Small intestine (tissue), 16 donors: Measurements from ENCODE around the gene KRT14. TPM values are rescaled to one million over a fixed set of nuclear protein-coding genes. Genes with fewer than 3 reads are reported as not detected.

ENCODE experiments used
- DNase-seq, 2 donors: peaks; one replicate each; pipeline versions ENCODE4 v3.0.0 to v3.0.0-alpha.2; 2013
- FAIRE-seq: peaks from 2 replicates; lab custom pipeline; 2012; peaks lifted over from hg19 to GRCh38; lab: Jason Lieb, UNC
- H3K27ac ChIP-seq, 3 donors: one replicate each; pipeline ENCODE4 v1.5.1; 2013; ENCODE audit warnings: low read length in 2 of 3, mild to moderate bottlenecking in 2 of 3, control low read depth in 1 of 3, inconsistent platforms in 1 of 3, low read depth in 1 of 3, moderate library complexity in 1 of 3
- H3K27me3 ChIP-seq, 3 donors: one replicate each; pipeline ENCODE4 v1.6.1; 2013; ENCODE audit warnings: low read length in 3 of 3, inconsistent platforms in 1 of 3; ENCODE audit not compliant: control insufficient read depth in 3 of 3, insufficient read depth in 3 of 3
- H3K36me3 ChIP-seq, 3 donors: one replicate each; pipeline ENCODE4 v1.6.1; 2013; ENCODE audit warnings: low read length in 3 of 3, inconsistent platforms in 1 of 3, low read depth in 1 of 3, mild to moderate bottlenecking in 1 of 3, moderate library complexity in 1 of 3; ENCODE audit not compliant: control insufficient read depth in 3 of 3, insufficient read depth in 2 of 3
- H3K4me1 ChIP-seq, 3 donors: one replicate each; pipeline ENCODE4 v1.6.1; 2013; ENCODE audit warnings: low read length in 2 of 3, inconsistent platforms in 1 of 3, low read depth in 1 of 3, mild to moderate bottlenecking in 1 of 3, moderate library complexity in 1 of 3; ENCODE audit not compliant: control insufficient read depth in 3 of 3, insufficient read depth in 2 of 3
- H3K4me3 ChIP-seq, 3 donors: one replicate each; pipeline ENCODE4 v1.5.1; 2013; ENCODE audit warnings: low read length in 3 of 3, control low read depth in 1 of 3, inconsistent platforms in 1 of 3, low read depth in 1 of 3, mild to moderate bottlenecking in 1 of 3, moderate library complexity in 1 of 3
- H3K9me3 ChIP-seq, 2 donors: one replicate each; pipeline ENCODE4 v1.6.1; 2013; ENCODE audit warnings: low read depth in 1 of 2, low read length in 1 of 2; ENCODE audit not compliant: control insufficient read depth in 2 of 2, insufficient read depth in 1 of 2
- WGBS, 3 donors: extraction: QIAGEN DNeasy Blood & Tissue Kit; methylation state at CpG; one replicate each; pipeline ENCODE4 v1.1.7; 2013; 5-methylcytosine and 5-hydroxymethylcytosine counted together
- long read RNA-seq, 10 donors: transcript quantifications; one replicate each; lab custom pipeline, GENCODE V29; 2026
- polyA plus RNA-seq, 4 donors: library from polyadenylated mRNA; stranded (reverse) in 3 of 4; unstranded in 1 of 4; fragments of 200-250 nt in 3 of 4; fragments of 120-200 nt in 1 of 4; gene quantifications; one replicate each; pipeline versions ENCODE4 v1.2.1 to v1.2.3, GENCODE V29; 2013
- donor health status: healthy with polysubstance abuse.
- donor health status: control.
- donor health status: control.
- donor health status: Bipolar disorder and iron deficiency.
- donor health status: healthy.

Gene KRT14
- 1 to 10 TPM in 2 of 4 donors, under 1 TPM in 1, not detected in 1; 0.33 to 2.2 (median 1.1) TPM for polyA plus RNA-seq
- long read RNA-seq, donor 1, result 0 reads
- long read RNA-seq, donor 2, result 0 reads
- long read RNA-seq, donor 3, result 0 reads
- long read RNA-seq, donor 4, result 0 reads
- long read RNA-seq, donor 5, result 0 reads
- long read RNA-seq, donor 6, result 0 reads
- long read RNA-seq, donor 7, result 0 reads
- long read RNA-seq, donor 8, transcript KRT14-201 (8 exons, 1,662 nt), result major isoform, 11 of 11 reads
- long read RNA-seq, donor 8, partial matches to known transcripts, result 0 of 11 reads
- long read RNA-seq, donor 8, other reads (novel, unspliced or antisense), result 0 of 11 reads
- long read RNA-seq, donor 9, result 0 reads
- long read RNA-seq, donor 10, result 0 reads

DNA sequence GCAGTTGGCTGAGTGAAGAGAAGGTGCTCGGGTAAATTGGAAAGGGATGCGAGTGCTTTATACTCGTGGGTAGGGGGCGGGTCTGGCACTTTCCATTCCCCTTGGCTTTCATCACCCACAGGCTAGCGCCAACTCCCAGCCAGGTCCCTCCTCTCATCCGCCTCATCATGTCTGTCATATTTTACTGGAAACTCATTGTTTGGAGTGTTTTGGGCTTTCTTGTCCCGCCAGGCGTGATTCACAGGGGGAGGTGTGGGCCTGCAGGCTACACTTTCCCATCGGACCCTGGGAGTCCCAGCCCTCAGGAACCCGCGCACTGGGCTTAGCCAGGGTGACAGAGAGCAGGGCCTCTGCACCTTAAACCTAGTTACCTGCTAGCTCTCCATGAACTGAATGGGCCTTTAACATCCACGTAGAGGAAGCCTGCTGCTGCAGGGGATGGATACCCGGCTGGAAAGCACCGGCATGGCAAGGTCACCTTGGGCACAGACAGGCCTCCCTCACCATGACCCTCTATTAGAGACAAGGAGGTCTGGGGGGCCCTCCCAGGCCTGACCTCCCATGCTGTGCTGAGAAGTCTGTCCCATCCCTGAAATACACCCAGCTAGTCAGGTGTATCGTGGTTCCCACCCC, at the start of gene KRT14:
TSS of gene KRT14 (minus strand) at position 33 of the 633 bp plus-strand sequence. CDS start 61 bp downstream, outside the sequence.
- WGBS, 3 donors, result 83 to 88% (median 87%) methylated on average over 12 to 15 of the region's 15 CpGs
- Histone ChIP-seq H3K9me3 (no peaks in the 10 kb centered on the region), H3K4me3 (no peak within 1 kb of the TSS), H3K27ac (no peak within 1 kb of the TSS), H3K27me3 (no peaks in the 10 kb centered on the region), H3K4me1 (no peaks in the 10 kb centered on the region), H3K36me3 (no peaks in the 10 kb centered on the region)
- DNase-seq (no peak), FAIRE-seq (no peak)

DNA sequence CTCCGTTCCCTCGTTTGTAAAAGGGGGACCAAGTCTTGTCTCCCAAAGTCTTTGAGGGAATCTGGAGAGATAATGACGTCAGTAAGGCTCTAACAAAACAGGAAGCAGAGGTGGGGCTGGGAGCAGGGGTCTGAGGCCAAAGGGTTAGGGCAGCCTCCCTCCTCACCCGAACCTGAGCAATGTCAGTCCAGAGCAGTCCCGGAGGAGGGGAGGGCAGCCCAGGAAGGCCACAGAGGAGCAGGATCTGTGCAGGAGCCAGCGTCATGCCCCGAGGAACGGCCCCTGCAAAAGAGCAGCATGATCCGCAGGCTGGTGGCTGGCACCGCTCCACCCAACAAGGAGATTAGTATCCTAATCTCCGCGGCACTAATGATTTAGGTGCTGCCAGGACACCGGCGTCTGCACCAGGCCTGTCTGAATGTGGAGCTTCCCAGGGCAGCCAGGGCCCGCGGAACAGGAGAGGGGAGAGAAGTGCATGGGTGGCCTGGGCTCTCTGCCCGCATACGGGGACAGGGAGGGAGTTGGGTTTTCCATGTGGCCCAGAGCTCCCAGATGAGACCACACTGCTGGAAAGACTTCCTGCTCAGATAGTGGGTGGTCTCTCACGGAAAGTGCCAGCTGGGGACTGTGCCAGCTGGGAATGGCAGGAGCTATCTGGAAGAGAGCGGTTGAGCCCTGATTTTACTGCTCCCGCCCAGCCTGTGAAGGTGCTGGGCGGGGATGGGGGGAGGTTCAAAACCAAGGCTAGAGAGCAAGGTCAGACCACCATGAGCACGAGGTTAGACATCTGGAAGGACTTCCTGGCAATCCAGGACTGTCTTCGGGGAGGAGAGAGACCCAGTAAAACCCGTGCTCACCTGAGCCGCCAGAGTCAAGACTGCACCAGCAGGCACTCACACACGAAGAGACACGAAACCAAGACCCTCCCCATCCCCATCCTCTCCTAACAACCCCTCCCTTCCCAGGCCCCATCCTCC, 48.7 kb upstream of the KRT14 start:
- H3K27me3 ChIP-seq, result no peaks in the 10 kb centered on the region
- WGBS, 3 donors, result 9 to 35% (median 29%) methylated on average over 28 of the region's 28 CpGs
- peaks cover 0 to 5% (median 4%) of the 10 kb centered on the region in 3 donors for H3K4me1 ChIP-seq
- peak overlapping the region in 1 of 3 donors; percentile 64 for H3K27ac ChIP-seq
- H3K9me3 ChIP-seq, result no peaks in the 10 kb centered on the region
- no peaks in the 10 kb centered on the region for H3K36me3 ChIP-seq
- H3K4me3 ChIP-seq, result no peak overlapping the region
- FAIRE-seq (no peak), DNase-seq (peak; percentile 31 to 78)

DNA sequence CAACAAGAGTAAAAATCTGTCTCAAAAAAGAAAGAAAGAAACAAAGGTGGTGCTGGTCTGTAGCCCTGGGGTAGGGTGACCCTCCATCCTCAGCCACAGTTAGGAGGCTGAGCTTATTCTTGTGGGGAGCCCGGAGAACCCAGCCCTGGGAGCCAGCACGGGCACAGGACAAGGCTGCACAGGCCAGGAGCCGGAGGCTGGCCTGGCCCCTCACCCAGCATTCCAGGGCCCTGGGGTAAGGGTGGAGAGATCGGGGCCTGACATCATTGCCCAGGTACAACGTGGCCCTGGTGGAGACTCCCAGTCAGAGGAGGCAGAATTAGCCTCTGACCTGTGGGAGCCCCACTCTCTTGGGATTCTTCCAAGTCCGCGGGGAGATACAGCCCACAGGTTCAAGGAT, 47.9 kb upstream of the KRT14 start:
- Histone ChIP-seq H3K4me3 (no peak overlapping the region), H3K27me3 (no peaks in the 10 kb centered on the region), H3K27ac (peak overlapping the region in 1 of 3 donors; percentile 64), H3K36me3 (no peaks in the 10 kb centered on the region), H3K4me1 (peaks cover 0 to 5% (median 4%) of the 10 kb centered on the region in 3 donors), H3K9me3 (no peaks in the 10 kb centered on the region)
- 17 to 56% (median 43%) methylated on average over 7 of the region's 7 CpGs for WGBS, 3 donors
- no peak for FAIRE-seq
- peak in 1 of 2 donors; percentile 81 for DNase-seq

DNA sequence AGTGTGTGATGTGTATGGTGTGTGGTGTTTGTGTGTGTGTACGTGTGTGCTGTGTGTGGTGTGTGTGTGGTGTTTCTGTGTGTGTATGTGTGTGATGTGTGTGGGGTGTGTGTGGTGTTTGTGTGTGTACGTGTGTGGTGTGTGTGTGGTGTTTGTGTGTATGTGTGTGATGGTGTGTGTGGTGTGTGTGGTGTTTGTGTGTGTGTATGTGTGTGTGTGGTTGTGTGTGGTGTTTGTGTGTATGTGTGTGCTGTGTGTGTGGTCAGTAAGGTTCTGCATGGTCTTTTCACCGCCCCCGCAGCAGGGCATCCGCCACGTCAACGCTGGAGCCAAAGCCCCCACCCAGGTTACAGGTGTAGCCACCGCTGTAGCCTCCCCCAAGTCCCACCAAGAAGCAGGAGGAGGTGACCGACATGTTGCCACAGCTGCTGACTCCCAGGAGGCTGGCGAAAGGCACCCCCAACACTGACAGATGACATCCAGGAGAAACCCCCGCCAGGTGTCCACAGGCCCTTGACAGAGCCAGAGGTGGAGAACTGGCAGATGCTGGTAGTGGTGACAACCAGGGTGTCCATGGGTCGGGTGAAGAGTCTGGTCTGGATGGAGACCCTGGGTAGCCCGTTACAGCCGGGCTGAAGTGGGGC, 47.0 kb upstream of the KRT14 start:
- peaks cover 0 to 5% (median 4%) of the 10 kb centered on the region in 3 donors for H3K4me1 ChIP-seq
- no peak overlapping the region for H3K4me3 ChIP-seq
- 88 to 91% (median 90%) methylated on average over 10 to 14 of the region's 14 CpGs for WGBS, 3 donors
- no peak overlapping the region for H3K27ac ChIP-seq
- DNase-seq (no peak), FAIRE-seq (no peak)
- H3K36me3 ChIP-seq, result no peaks in the 10 kb centered on the region
- H3K9me3 ChIP-seq, result no peaks in the 10 kb centered on the region
- H3K27me3 ChIP-seq, result no peaks in the 10 kb centered on the region

DNA sequence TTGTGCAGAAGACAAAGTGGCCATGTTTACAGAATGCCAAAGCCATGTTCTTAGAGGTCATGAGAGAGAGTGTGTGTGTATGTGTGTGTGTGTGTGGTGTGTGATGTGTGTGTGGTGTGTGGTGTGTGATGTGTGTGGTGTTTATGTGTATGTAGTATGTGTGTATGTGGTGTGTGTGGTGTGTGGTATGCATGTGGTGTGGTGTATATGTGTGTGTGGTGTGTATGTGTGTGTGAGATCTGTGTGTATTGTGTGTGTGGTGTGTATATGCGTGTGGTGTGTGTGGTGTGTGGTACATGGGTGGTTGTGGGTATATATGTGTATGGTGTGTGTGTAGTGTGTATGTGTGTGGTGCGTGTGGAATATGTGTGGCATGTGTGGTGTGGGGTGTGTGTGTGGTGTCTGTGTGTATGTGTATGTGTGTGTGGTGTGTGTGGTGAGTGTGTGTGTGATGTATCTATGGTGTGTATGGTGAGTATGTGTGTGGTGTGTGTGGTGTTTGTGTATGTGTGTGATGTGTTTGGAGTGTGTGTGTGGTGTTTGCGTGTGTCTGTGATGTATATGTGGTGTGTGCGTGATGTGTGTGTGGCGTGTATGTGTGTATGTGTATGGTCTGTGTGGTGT, 45.9 kb upstream of the KRT14 start:
- peaks cover 0 to 5% (median 4%) of the 10 kb centered on the region in 3 donors for H3K4me1 ChIP-seq
- no peak overlapping the region for H3K27ac ChIP-seq
- no peak for FAIRE-seq
- WGBS, 3 donors, result 66 to 76% (median 74%) methylated on average over 5 of the region's 5 CpGs
- H3K4me3 ChIP-seq, result no peak overlapping the region
- H3K36me3 ChIP-seq, result no peaks in the 10 kb centered on the region
- no peaks in the 10 kb centered on the region for H3K27me3 ChIP-seq
- no peaks in the 10 kb centered on the region for H3K9me3 ChIP-seq
- no peak for DNase-seq

DNA sequence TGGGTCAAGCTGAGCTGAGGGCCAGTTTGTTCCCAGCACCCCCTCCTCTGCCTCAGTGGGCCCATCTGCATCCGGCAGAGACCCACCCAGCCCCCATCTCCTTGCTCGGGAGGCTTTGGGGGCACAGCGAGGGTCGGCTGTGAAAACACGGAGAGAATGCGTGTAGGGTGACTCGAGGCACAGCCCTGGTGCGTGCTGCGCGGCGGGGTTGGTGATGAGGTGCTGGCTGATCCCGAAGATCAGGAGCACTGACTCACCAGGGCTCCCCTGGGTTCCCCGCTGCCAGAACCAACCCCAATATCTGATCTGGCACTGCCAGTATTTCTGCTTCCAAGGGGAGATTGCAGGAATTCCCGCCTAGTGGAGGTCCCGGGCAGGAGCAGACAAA, 45.2 kb upstream of the KRT14 start:
- H3K4me3 ChIP-seq, result no peak overlapping the region
- H3K36me3 ChIP-seq, result no peaks in the 10 kb centered on the region
- H3K4me1 ChIP-seq, result peaks cover 0 to 5% (median 4%) of the 10 kb centered on the region in 3 donors
- peak overlapping the region in 1 of 3 donors; percentile 36 for H3K27ac ChIP-seq
- FAIRE-seq, result no peak
- no peaks in the 10 kb centered on the region for H3K27me3 ChIP-seq
- H3K9me3 ChIP-seq, result no peaks in the 10 kb centered on the region
- WGBS, 3 donors, result 9 to 74% (median 49%) methylated on average over 15 of the region's 15 CpGs
- peak in 1 of 2 donors; percentile 62 for DNase-seq

DNA sequence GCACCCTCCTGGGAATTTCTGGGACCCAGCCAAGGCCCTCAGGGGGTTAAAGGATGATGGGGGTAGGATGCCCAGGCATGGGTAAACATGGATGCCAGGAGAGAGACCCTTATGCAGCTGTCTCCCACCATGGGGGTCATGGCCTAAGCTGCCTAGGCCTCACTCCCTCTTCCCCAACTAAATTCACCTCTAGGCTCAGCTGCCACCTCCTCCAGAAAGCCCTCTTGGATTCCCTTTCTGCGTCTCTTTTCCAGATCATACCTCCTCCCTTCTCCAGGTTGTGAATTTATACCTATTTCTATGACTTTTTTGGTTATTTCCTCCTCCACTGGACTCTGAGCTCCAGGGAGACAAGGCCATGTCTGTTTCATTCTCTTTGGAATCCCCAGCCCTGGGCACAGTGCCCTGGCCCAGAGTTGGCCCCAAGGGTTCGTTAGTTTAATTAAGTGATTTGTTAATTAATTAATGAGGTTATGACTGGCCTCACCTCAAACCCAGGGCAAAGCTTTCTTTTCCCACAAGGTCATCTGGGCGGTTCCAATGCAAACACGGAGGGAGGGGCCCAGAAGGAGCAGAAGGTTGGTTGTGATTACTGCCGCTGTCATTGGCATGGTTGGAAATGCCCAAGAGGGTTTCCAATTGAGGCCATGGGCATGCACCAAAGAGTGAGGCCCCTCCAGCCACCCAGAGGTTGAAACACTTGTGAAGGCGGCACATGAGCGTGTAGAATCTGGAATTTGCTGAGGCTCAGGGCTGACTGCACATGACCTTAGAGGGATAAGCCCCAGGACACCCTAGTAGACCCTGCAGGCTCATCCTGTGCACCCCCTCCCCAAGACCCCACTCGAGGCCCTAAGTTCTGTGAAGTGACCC, 44.6 kb upstream of the KRT14 start:
- Histone ChIP-seq H3K4me1 (peaks cover 0 to 5% (median 4%) of the 10 kb centered on the region in 3 donors), H3K9me3 (no peaks in the 10 kb centered on the region), H3K27ac (peak overlapping the region in 2 of 3 donors; percentile 59 to 74), H3K27me3 (no peaks in the 10 kb centered on the region), H3K4me3 (no peak overlapping the region), H3K36me3 (no peaks in the 10 kb centered on the region)
- FAIRE-seq, result no peak
- WGBS, 3 donors, result 21 to 59% (median 39%) methylated on average over 7 to 8 of the region's 8 CpGs
- DNase-seq, result peak in 1 of 2 donors; percentile 96
